Measurements from ENCODE around the gene PON3. TPM values are rescaled to one million over a fixed set of nuclear protein-coding genes. Genes with fewer than 3 reads are reported as not detected.

PON3 gene
- total RNA-seq, 1 donor from 2014 or later = not detected

DNA sequence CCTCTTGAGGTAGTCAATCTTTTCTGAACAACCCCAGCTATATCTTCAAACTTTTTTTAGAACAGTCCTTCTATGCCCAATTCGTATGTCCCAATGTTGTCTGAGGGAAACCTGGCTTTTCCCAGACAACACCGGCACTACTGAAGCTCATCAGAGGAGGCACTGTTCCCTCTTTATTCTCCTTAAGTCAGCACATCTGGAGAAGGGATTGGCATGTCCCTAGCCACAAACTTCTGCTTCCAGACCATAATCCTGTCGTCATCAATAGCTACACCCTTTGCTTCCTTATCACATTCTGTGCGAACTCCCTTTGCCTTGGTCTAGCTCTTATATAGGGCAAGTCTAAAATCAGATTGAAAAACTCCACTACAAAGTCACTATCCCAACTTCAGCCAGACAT lies 22.9 kb downstream of the PON3 start:
- Mint-ChIP-seq H3K4me3 (ENCODE audit: unreplicated experiment) (no peak overlapping the region), H3K27me3 (ENCODE audit: unreplicated experiment) (no peaks in the 10 kb centered on the region), H3K9me3 (ENCODE audit: unreplicated experiment) (peaks cover 5% of the 10 kb centered on the region), H3K27ac (ENCODE audit: unreplicated experiment) (no peak overlapping the region), H3K36me3 (ENCODE audit: unreplicated experiment) (no peaks in the 10 kb centered on the region), H3K4me1 (ENCODE audit: unreplicated experiment) (no peaks in the 10 kb centered on the region)
- DNase-seq (ENCODE audit: extremely low spot score, unreplicated experiment) = no peak
- TF ChIP-seq, protein P1, sequence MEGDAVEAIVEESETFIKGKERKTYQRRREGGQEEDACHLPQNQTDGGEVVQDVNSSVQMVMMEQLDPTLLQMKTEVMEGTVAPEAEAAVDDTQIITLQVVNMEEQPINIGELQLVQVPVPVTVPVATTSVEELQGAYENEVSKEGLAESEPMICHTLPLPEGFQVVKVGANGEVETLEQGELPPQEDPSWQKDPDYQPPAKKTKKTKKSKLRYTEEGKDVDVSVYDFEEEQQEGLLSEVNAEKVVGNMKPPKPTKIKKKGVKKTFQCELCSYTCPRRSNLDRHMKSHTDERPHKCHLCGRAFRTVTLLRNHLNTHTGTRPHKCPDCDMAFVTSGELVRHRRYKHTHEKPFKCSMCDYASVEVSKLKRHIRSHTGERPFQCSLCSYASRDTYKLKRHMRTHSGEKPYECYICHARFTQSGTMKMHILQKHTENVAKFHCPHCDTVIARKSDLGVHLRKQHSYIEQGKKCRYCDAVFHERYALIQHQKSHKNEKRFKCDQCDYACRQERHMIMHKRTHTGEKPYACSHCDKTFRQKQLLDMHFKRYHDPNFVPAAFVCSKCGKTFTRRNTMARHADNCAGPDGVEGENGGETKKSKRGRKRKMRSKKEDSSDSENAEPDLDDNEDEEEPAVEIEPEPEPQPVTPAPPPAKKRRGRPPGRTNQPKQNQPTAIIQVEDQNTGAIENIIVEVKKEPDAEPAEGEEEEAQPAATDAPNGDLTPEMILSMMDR (IDR thresholded peaks at IDR 0.05) = no peak

DNA sequence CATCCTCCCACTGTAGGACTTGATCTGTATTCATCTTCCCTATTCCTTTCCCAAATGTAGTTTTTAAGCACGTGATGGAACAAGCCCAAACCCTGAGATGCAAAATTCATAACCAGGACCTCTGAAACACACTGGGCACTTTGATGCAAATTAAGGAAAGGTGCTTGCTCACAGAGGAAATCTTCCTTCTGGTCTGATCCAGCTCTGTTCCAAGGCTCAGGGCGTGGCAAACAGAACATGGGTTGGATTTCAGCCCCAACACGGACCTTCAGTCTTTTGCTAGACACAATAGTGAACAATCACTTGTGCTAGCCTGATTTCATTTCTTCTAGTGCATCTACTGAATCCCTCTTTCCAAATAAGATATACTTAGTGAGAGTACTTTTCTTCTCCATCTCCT lies 27.9 kb downstream of the PON3 start:
- no peaks in the 10 kb centered on the region for H3K4me1 Mint-ChIP-seq (ENCODE audit: unreplicated experiment)
- H3K27me3 Mint-ChIP-seq (ENCODE audit: unreplicated experiment) = peaks cover 8% of the 10 kb centered on the region
- no peak for DNase-seq (ENCODE audit: extremely low spot score, unreplicated experiment)

DNA sequence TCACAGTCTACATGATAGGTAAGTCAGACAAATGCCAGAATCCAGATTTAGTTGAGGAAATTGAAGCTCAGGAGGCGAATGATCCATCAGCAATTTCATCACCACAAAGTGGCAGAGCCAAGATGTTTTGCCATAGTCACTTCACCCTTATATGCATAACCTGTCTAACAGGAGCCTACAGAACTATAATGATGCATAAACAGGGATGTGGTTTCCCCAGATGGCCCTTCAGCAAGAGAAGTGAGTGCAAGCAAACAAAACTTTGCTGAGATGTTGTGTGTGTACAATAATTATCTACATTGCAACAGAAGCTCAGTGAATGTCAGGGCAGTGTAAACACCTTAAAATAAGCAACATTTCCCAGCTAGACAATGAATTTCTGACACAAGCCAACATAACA lies 28.6 kb downstream of the PON3 start:
- no peaks in the 10 kb centered on the region for H3K4me1 Mint-ChIP-seq (ENCODE audit: unreplicated experiment)

More for the DNA sequence above, 27.9 kb downstream of the PON3 start:
- Mint-ChIP-seq H3K27ac (ENCODE audit: unreplicated experiment) (no peak overlapping the region), H3K4me3 (ENCODE audit: unreplicated experiment) (no peak overlapping the region), H3K36me3 (ENCODE audit: unreplicated experiment) (no peaks in the 10 kb centered on the region), H3K9me3 (ENCODE audit: unreplicated experiment) (no peaks in the 10 kb centered on the region)
- TF ChIP-seq, protein P1 (IDR thresholded peaks at IDR 0.05) = no peak

DNA sequence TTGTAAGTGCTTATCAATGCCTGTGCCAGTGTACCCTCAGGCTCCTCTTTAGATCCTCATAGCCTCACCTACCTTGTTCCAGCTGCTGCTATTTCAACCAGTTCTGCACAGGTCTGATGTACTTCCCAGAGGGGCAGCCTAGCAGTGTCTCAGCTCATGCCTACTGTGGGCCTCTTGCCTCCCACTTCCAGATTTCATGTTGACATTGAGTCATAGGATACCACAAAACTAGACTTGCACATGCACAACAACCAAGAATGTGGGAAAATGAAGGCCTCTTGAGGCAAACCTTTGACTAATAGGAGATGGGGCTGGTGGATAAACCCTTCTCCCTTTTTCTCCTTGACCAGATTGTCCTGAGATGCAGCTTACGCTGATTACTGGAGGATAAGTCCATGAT lies 31.0 kb downstream of the PON3 start:
- Mint-ChIP-seq H3K4me3 (ENCODE audit: unreplicated experiment) (no peak overlapping the region), H3K36me3 (ENCODE audit: unreplicated experiment) (no peaks in the 10 kb centered on the region), H3K27me3 (ENCODE audit: unreplicated experiment) (peaks cover 8% of the 10 kb centered on the region), H3K9me3 (ENCODE audit: unreplicated experiment) (no peaks in the 10 kb centered on the region), H3K27ac (ENCODE audit: unreplicated experiment) (no peak overlapping the region), H3K4me1 (ENCODE audit: unreplicated experiment) (no peaks in the 10 kb centered on the region)
- DNase-seq (ENCODE audit: extremely low spot score, unreplicated experiment) = no peak
- TF ChIP-seq, protein P1 (IDR thresholded peaks at IDR 0.05) = no peak

More for the DNA sequence above, 28.6 kb downstream of the PON3 start:
- DNase-seq (ENCODE audit: extremely low spot score, unreplicated experiment) = no peak
- Mint-ChIP-seq H3K27me3 (ENCODE audit: unreplicated experiment) (peaks cover 8% of the 10 kb centered on the region), H3K4me3 (ENCODE audit: unreplicated experiment) (no peak overlapping the region), H3K36me3 (ENCODE audit: unreplicated experiment) (no peaks in the 10 kb centered on the region), H3K9me3 (ENCODE audit: unreplicated experiment) (no peaks in the 10 kb centered on the region), H3K27ac (ENCODE audit: unreplicated experiment) (no peak overlapping the region)
- TF ChIP-seq, protein P1 (IDR thresholded peaks at IDR 0.05) = no peak

DNA sequence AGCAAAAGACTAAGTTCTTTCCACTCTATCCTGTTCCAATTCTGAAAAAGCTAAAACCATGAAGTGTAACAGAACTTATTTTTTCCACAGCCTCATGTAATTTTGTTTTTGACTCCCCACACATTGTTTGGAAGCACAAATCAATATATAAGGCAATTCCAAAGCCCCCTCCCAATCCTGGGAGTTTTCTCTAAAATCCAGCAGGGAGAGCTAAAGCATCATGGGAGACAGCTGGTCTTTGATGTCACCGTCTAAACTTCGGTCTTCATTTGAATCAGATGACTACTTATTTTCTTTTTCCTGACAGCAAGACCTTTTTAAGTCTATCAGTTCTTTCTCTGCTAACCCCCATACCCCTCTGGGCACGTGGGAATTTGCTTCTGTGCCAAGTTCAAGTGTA lies 38.6 kb downstream of the PON3 start:
- TF ChIP-seq, protein P1 (IDR thresholded peaks at IDR 0.05) = peak; percentile 27
- H3K4me3 Mint-ChIP-seq (ENCODE audit: unreplicated experiment) = no peak overlapping the region
- H3K9me3 Mint-ChIP-seq (ENCODE audit: unreplicated experiment) = peaks cover 8% of the 10 kb centered on the region
- peaks cover 6% of the 10 kb centered on the region for H3K27me3 Mint-ChIP-seq (ENCODE audit: unreplicated experiment)
- no peak overlapping the region for H3K27ac Mint-ChIP-seq (ENCODE audit: unreplicated experiment)
- no peaks in the 10 kb centered on the region for H3K4me1 Mint-ChIP-seq (ENCODE audit: unreplicated experiment)
- no peaks in the 10 kb centered on the region for H3K36me3 Mint-ChIP-seq (ENCODE audit: unreplicated experiment)
- no peak for DNase-seq (ENCODE audit: extremely low spot score, unreplicated experiment)
